Stimulated activated CD4-positive, alpha-beta T cell treated with anti-CD3 and anti-CD28 coated beads, Interleukin-15, amount 100 ng/mL, for 24 hours (primary cell): ENCODE data around the gene CTIF.

Source experiments
- DNase-seq: peaks from one replicate; pipeline ENCODE4 v3.0.0-alpha.2; 2020

The CTIF gene

GRCh38 chr18:48575658-48576456 lies 37.0 kb downstream of the CTIF start:
- DNase-seq, result no peak

- DNase-seq, result no peak
Measured at GRCh38 chr18:48576457-48576771, 37.6 kb downstream of the CTIF start.

GRCh38 chr18:48577478-48578190 lies 38.8 kb downstream of the CTIF start:
- no peak for DNase-seq

GRCh38 chr18:48578289-48578688 lies 39.5 kb downstream of the CTIF start:
- DNase-seq, result no peak

- DNase-seq, result no peak
Measured at GRCh38 chr18:48580066-48580465, 41.2 kb downstream of the CTIF start.

GRCh38 chr18:48580782-48581181 lies 42.0 kb downstream of the CTIF start:
- DNase-seq, result no peak

GRCh38 chr18:48581206-48581605 lies 42.4 kb downstream of the CTIF start:
- DNase-seq, result no peak

- DNase-seq, result no peak
Measured at GRCh38 chr18:48581941-48582340, 43.1 kb downstream of the CTIF start.

GRCh38 chr18:48582946-48583345 lies 44.1 kb downstream of the CTIF start:
- DNase-seq, result no peak

GRCh38 chr18:48583573-48583972 lies 44.7 kb downstream of the CTIF start:
- no peak for DNase-seq

- no peak for DNase-seq
Measured at GRCh38 chr18:48589797-48590519, 51.1 kb downstream of the CTIF start.

- DNase-seq, result no peak
Measured at GRCh38 chr18:48590678-48591077, 51.8 kb downstream of the CTIF start.

GRCh38 chr18:48592540-48593171 lies 53.8 kb downstream of the CTIF start:
- DNase-seq, result no peak

- DNase-seq, result no peak
Measured at GRCh38 chr18:48594471-48595094, 55.8 kb downstream of the CTIF start.

GRCh38 chr18:48595703-48596218 lies 56.9 kb downstream of the CTIF start:
- DNase-seq, result no peak

- no peak for DNase-seq
Measured at GRCh38 chr18:48597110-48597509, 58.3 kb downstream of the CTIF start.

- no peak for DNase-seq
Measured at GRCh38 chr18:48597671-48598070, 58.8 kb downstream of the CTIF start.

GRCh38 chr18:48599391-48599790 lies 60.6 kb downstream of the CTIF start:
- no peak for DNase-seq

- DNase-seq, result no peak
Measured at GRCh38 chr18:48600046-48600445, 61.2 kb downstream of the CTIF start.

- no peak for DNase-seq
Measured at GRCh38 chr18:48600456-48601090, 61.7 kb downstream of the CTIF start.

- no peak for DNase-seq
Measured at GRCh38 chr18:48601343-48601742, 62.5 kb downstream of the CTIF start.

- DNase-seq, result no peak
Measured at GRCh38 chr18:48602759-48603390, 64.0 kb downstream of the CTIF start.
